Ramos (cell line): Measurements from ENCODE around the gene TLR8.

Source experiments
- in situ Hi-C: fragments of 300-500 bp; cut with MboI; formaldehyde crosslinking; loops from one replicate; pipeline ENCODE4 v1.14.3; 2022; ENCODE audit warnings: low sequenced_read_pairs; ENCODE audit not compliant: unreplicated experiment

The TLR8 gene

GRCh38 chrX:12956704-12957534 lies 50.5 kb downstream of the TLR8 start:
- in situ Hi-C loops: loop anchor here (10.0 to 25.0 kb wide), 3 partner anchors 128 to 1080 kb away; partner anchors contain the start of genes GEMIN8, OFD1 and TRAPPC2

- in situ Hi-C loops: loop anchor here (10.0 to 25.0 kb wide), 3 partner anchors 127 to 1079 kb away; partner anchors contain the start of genes GEMIN8, OFD1 and TRAPPC2
These were observed 51.6 kb downstream of the TLR8 start for GRCh38 chrX:12958059-12958458.

GRCh38 chrX:12958461-12958860 lies 52.0 kb downstream of the TLR8 start:
- in situ Hi-C loops: loop anchor here (10.0 to 25.0 kb wide), 3 partner anchors 126 to 1079 kb away; partner anchors contain the start of genes GEMIN8, OFD1 and TRAPPC2

- in situ Hi-C loops: loop anchor here (25.0 kb wide), 2 partner anchors 776 to 1076 kb away; partner anchors contain the start of genes GEMIN8, OFD1 and TRAPPC2
These were observed 54.8 kb downstream of the TLR8 start for GRCh38 chrX:12961196-12961718.

GRCh38 chrX:12962041-12962504 lies 55.7 kb downstream of the TLR8 start:
- in situ Hi-C loops: loop anchor here (25.0 kb wide), 2 partner anchors 775 to 1075 kb away; partner anchors contain the start of genes GEMIN8, OFD1 and TRAPPC2

- in situ Hi-C loops: loop anchor here (25.0 kb wide), 2 partner anchors 774 to 1074 kb away; partner anchors contain the start of genes GEMIN8, OFD1 and TRAPPC2
These were observed 56.9 kb downstream of the TLR8 start for GRCh38 chrX:12963210-12963850.

GRCh38 chrX:12965131-12965940 lies 58.9 kb downstream of the TLR8 start:
- in situ Hi-C loops: loop anchor here (25.0 kb wide), 2 partner anchors 772 to 1072 kb away; partner anchors contain the start of genes GEMIN8, OFD1 and TRAPPC2

- in situ Hi-C loops: loop anchor here (25.0 kb wide), 2 partner anchors 771 to 1071 kb away; partner anchors contain the start of genes GEMIN8, OFD1 and TRAPPC2
These were observed 59.7 kb downstream of the TLR8 start for GRCh38 chrX:12966151-12966550.

- in situ Hi-C loops: loop anchor here (25.0 kb wide), 2 partner anchors 769 to 1069 kb away; partner anchors contain the start of genes GEMIN8, OFD1 and TRAPPC2
These were observed 61.5 kb downstream of the TLR8 start for GRCh38 chrX:12967711-12968465.

GRCh38 chrX:12970691-12971202 lies 64.3 kb downstream of the TLR8 start:
- in situ Hi-C loops: loop anchor here (25.0 kb wide), 2 partner anchors 767 to 1067 kb away; partner anchors contain the start of genes GEMIN8, OFD1 and TRAPPC2

GRCh38 chrX:12971282-12972003 lies 65.0 kb downstream of the TLR8 start:
- in situ Hi-C loops: loop anchor here (25.0 kb wide), 2 partner anchors 766 to 1066 kb away; partner anchors contain the start of genes GEMIN8, OFD1 and TRAPPC2

- in situ Hi-C loops: loop anchor here (25.0 kb wide), 2 partner anchors 765 to 1065 kb away; partner anchors contain the start of genes GEMIN8, OFD1 and TRAPPC2
These were observed 65.8 kb downstream of the TLR8 start for GRCh38 chrX:12972243-12972642.
